Activated CD4-positive, alpha-beta T cell treated with anti-CD3 and anti-CD28 coated beads for 4 hours (primary cell): ENCODE data around the gene RAB31.

ENCODE experiments used
- DNase-seq, 2 donors: peaks; one replicate each; pipeline ENCODE4 v3.0.0-alpha.2; 2020

The RAB31 gene

DNA sequence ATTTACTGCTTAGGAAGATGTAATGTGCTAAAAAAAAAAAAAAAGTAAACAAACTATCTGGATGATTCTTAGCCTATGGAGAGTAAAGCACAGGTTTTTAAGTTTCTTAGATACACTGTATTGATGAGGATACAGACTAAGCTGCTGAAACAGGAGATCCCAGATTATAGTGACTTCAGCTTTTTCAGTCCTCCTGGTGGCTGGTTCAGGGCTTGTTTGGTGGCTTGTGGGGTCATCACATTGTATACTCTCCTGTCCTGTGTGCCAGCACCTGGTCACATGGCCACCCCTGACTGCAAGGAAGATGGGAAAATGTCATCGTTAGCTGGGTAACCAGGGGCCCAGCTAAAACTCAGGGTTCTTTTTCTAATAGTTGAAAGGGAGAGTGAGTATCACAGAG is 31.4 kb downstream of the RAB31 start:
- DNase-seq: no peak

DNA sequence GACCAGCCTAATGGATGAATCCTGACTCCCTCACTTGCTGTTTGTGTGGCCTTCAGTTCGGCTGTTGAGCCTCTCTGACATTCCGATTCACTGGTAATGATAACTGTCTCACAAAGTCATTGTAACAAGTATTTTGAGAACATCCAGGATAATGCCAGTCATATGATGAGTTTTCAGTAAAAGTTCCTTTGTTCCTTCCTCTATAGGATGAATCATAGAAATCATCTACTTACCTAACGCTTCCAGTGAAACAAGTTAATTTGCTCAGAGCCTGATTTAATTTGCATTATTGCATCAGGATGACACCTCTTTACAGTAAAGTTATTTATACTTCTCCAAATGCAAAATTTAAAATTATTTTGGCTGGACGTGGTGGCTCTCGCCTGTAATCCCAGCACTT is 32.0 kb downstream of the RAB31 start:
- no peak for DNase-seq

DNA sequence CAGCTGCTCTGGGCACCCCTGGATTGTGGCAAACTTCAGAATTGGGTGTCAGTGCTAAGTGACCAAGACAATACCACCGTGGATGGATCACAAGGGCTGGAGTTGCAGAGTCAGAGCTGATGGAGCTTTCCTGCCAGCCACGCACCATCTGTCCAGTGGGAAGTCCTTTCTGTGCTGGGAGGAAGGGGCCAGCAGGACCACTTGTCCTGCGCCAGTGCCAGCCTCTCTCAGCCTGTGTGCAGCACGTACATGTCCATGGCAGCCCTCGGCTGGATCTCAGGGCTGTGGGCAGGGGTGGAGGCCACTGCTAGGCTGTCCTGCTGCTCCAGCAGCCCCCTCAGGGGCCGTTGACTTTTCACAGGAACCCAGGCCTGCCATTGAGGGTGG is 33.3 kb downstream of the RAB31 start:
- no peak for DNase-seq

DNA sequence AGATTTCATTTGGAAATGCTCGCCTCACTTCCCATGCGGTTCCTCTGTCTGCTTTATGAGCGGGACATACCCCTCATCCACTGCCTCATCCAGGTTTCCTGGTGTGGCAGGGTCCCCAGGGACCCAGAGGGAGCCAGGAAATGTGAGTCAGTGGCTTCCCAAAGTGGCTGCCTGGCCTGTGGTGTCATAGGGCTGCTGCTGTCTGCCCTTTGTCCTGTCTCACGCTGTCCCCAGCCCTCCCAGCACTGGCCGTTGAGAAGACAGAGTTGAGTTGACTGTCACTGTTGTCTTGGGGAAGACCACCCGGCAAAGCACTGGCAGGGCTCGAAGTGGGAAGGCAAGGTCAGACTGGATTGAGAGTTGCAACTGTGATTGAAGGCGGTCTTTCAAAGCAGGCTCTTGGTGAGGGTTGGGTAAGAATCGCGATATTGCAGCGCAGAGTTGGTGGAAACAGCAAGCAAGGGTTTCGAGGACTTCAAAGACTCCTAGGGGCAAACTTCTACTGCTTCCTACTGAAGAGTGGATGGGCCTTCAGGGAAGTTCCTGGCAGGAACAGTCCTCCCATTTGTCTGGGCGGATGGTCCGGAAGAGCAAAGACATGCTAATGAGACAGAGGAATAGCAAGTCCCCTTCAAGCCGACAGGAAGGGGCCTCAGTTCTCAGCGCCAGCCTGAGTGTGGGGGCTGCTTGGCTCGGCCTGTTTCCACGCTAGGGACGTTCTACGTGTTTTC is 33.9 kb downstream of the RAB31 start:
- no peak for DNase-seq

DNA sequence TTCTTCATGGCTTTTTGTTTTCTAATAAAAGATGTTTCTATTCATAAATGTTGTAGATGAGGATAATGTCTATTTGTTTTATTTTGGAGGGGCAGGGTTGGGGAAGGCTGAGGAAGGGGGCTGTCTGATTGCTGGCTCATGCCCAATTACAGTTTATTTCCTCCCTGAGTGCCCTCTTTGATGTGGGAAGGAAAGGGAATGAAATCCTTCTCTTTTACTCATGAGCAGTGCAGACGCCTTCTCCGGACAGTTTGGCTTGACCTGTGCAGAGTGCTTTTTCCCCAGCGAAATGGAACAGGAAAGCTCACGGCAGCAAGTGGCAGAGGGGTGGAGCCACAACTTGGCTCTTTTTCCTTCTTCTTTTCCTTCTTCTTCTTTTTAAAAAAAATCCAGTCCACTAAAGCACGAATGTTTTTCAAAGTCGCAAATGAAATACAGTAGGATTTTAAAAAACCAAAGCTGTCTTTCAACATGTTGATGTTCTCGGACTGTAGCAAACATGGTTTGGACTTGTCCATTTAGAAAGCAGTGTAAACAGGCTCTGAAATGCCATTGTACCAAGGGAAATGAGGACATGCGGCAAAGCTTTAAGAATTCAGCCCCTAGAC is 34.5 kb downstream of the RAB31 start:
- DNase-seq: no peak

DNA sequence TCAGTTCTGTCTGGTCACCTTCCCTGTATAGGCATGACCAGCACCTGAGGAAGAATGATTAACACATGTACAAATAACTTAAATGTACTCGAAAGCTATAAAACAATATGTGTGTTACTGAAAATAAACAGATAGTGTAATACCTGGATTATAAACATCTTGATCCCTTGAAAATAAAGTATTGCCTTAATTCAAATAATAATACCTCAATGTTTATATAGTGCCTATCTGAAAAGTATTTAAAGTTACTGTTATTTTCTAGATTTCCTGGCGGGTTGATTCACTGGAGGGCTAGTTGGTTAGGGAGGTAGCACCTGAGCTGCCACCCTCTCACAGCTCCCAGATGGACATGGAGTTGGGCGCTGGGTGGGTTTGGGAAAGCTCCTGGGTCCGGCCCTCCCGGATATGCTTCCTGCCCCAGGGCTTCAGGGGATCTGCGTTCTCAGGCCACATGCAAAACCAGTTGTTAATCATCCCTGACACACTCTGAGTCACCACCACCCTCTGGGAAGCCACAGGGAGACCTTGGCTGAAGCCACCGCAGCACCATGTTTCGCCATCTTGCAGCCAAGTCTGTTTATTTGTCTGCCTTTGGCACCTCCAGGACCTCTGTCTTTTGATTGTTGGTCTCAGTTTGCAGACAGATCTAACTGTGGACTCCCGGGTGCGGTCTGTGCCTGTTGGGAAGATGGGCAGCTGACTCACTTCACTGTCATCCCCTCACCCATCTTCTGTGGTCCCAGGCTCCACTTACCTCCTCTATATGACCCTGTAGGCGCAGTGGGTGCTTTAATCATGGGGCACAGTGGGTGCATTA is 35.3 kb downstream of the RAB31 start:
- DNase-seq: no peak

DNA sequence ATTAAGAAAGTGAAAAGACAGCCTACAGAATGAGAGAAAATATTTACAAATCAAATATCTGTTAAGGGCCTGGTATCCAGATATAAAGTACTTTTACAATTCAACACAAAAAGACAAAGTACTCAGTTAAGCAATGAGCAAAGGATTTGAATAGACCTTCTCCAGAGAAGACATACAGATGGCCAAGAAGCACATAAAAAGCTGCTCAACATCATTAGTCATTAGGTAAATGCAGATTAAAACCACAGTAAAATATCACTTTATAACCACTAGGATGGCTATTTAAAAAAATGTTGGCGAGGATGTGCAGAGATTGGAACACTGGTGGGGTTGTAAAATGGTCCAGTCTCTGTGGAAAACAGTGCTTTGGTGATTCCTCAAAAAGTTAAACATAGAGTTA is 38.9 kb downstream of the RAB31 start:
- DNase-seq: no peak

DNA sequence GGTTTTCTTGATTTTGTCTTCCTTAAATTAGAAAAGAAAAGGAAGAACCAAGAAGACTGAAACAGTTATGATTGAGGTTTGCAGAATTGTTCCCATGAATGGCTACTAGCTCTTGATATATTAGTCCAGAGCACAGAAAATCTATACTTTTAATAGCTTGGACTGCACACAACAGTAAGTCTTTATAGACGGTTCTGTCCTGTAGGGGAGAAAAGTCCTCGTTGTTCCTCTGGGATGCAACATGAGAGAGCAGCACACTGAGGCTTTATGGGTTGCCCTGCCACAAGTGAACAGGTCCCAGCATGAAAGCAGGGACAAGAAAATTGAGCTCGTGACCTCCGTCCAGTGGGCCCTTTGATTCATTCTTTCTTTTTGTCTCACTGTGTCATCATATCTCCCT is 41.5 kb downstream of the RAB31 start:
- DNase-seq: no peak

DNA sequence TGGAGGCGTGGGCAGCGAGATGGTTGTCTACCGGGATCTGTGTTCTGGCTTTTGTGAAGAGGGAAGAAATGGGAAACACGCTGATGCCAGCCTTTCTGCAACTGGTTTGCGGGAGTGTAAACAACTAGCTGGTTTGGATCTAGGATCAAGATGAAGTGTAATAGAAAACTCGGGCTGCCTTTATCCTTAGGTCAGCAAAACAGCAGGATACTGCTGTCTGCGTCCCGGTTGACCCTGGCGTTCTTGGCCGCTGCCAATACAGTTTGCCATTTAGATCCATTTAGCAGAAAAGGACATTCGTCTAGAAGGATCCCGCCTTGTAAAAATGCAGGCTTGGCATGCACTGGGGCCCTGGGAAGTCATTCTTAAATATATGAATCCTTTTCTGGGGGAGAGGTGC is 42.0 kb downstream of the RAB31 start:
- no peak for DNase-seq

DNA sequence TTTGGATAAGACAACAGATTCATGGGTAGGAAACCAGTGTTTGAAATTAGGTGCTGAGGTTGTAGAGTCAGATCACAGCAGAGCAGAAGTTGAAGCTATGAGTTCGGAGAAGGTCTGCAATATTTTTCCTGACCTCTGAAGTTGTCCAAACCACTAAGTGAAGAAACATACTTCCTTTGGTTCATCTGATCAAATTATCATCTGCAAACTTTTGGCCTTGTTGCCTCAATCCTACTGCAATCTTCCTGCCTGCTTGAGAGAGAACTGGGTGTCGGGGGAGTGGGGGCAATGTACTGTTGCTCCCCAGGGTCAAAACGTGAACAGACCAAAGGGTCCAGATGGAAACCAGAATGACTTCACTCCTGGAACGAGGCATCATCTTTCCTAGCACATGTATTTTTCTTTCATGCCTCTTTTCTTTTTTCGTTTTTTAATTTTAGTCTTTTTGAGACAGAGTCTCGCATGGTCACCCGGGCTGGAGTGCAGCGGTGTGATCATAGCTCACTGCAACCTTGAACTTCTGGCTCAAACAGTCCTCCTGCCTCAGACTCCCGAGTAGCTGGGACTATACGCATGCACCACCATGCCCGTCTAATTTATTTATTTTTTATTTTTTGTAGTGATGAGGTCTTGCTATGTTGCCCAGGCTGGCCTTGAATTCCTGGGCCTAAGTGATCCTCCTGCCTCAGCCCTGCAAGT is 42.7 kb downstream of the RAB31 start:
- no peak for DNase-seq

DNA sequence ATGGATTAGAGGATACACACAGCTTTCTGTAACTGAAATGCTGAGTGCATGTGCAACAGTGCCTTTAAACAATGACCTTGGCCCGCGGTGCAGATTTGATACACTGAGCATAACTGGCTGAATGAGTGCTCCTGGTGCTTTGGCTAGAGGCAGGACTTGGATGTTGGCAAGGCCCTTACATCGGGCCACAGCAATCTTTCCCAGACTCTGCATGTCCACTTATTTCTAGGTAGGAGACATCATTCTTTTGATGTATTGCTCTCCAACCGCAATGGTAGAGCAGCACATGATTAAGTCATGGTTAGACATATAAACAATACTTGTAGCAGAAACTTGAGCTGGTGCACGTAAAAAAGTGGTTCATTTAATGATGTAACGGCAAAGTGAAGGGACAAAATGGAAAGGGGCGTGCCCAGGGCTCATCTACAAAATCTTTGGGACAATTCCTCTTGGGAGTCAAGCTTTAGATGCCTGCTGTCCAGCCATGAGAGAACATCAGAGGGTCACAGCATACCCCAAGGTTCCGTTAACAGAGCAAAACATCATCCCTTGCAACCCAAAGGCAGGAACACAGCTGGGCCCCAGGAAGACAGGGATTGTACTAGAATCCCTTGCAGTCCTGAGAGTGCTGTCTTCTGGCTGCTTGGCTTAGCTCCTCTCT is 43.4 kb downstream of the RAB31 start:
- no peak for DNase-seq

DNA sequence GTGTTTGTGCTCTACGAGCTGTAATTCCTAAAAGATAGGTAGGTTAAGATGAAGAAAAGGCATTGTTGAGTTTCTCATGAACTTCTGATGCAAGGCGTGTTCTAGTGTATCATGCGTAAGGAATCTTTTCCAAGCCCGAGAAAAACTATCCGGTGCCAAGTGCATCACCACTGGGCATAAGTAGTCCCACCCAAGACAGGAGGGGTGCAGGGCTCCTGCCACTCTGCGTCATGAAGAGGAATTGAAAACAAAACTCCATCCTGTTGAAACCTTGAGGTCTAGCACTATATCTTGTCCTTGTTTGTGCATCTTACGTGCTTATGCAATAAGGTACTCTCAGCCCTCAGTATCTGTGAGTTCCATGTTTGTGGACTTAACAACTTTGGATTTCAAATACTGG is 45.7 kb downstream of the RAB31 start:
- no peak for DNase-seq

DNA sequence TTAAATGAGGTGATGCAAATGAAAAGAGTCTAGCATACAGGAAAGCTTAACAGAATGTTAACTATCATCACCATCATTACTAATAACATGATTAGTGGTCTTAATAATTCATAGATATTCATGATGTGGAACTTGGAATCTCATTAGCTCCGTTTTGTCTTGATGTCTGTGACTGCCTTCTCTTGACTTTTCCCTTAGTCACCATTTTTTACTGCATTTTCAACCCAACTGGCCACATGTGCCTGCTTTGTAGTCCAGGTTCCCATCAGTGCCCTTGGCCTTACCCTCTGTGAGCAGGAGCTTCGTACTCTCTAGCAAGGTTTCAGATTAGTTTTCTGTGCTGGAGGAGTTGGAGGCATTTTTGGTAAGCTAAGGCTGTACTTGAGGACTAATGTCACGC is 47.0 kb downstream of the RAB31 start:
- no peak for DNase-seq

GRCh38 chr18:9755615-9756014 is 47.5 kb downstream of the RAB31 start:
- DNase-seq: no peak

DNA sequence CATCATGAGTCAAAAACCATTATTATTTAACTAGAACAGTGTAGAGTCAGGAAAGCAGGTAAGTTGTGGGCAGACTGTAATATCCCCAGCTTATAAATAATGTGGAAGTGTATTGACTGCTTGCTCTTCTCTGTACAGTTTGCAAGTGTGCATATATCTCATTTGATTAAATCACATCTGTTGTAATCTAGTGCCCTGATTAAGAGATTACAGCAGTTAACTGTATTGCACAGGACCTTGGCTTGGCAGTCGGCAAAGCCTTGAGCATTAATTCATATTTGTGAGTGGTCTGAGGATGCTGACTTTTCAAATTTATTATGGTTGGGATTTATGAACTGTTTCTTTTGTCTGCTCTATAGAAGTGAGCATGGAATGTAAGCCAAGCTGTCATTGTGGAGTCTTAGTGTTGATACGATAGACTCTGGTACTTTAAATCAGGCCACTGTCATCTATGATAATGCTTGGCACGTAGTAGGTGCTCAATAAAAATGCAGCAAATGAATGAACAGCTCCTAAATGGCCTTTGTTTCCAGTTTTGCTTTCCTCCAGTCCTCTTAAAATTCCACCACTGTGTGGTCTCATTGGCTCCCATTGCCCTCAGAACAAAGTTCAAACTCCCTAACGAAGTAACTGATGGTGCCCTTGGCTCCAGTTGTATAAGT is 48.3 kb downstream of the RAB31 start:
- no peak for DNase-seq

DNA sequence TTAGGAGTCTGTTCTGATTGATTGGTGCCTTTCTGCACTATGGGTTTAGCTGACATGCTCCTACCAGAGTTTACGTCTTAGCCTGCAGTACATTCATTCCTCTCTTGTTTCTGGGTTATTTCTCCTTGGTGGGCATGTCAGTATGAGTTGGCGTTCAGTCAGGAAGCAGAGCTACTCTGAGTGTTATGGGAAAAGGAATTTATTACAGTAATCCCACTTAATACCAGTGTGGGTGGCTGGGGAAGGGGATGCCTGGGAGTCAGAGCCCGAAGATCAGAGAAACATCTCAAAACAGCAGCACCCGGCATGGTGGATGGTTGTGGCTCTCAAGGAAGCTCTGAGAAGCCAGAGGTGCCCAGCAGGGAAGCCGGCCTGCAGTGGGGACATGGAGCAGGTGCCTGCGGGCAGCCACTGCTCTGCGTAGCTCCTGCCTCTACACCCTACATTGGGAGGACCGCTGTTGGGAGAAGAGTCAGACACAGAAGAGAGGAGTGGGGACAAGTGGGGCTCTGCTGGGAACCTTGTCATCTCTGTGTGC is 48.9 kb downstream of the RAB31 start:
- DNase-seq: no peak

GRCh38 chr18:9757827-9758621 is 49.9 kb downstream of the RAB31 start:
- DNase-seq: no peak

GRCh38 chr18:9758624-9759075 is 50.5 kb downstream of the RAB31 start:
- no peak for DNase-seq

DNA sequence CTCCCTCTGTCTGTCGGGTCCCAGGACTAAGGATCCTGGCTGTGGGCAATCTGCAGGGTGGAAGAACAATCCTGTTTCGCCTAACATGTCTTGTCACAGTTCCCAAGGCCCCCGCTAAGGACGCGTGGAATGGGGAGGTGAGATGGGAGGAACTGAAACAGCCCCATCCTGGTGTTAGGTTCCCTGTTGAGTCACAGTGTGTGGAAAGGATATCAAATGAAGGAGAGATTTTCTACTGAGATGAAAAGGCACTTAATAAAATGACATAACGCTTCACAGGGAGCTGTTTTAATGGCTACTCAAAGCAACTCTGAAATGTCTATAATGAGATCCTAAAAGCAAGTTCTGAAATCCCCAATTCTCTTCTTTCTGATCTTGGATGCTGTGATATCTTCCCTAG is 52.5 kb downstream of the RAB31 start:
- no peak for DNase-seq

DNA sequence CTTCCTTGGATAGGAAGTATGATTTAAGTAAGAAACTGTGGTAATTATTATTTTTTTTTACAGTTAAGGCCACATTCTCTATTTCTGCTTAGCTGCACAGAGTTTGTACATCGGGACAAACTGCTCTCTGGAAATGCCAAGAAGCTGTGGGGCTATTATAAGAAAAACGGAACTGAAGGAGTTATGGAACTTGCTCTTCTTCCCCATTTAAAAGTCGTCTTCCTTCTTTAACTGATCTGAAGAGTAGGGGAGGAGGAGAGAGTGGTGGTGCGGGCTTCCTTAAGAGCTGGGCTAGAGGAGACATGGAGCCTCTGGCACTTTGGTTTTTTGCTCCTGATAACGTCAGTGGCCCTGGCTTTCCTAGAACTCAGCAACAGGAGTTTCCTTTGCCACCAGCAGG is 54.4 kb downstream of the RAB31 start:
- no peak for DNase-seq

- DNase-seq: no peak
Observed at GRCh38 chr18:9763157-9763556, 55.1 kb downstream of the RAB31 start.
